Hepatocyte (in vitro differentiated cells): ENCODE results near the gene GDPD4. TPM values are rescaled to one million over a fixed set of nuclear protein-coding genes. Genes with fewer than 3 reads are reported as not detected.

ENCODE experiments used
- DNase-seq: peaks from one replicate; pipeline ENCODE4 v3.0.0-alpha.2; 2016; ENCODE audit warnings: low spot score
- H2AFZ ChIP-seq: fragments of 200-600 bp; sonication (generic); 2 replicates; pipeline ENCODE4 v1.6.0; 2016; ENCODE audit warnings: antibody characterized with exemption, mild to moderate bottlenecking
- H3K27ac ChIP-seq: fragments of 200-600 bp; sonication (generic); 2 replicates; pipeline ENCODE4 v1.5.1; 2016; ENCODE audit warnings: mild to moderate bottlenecking
- H3K27me3 ChIP-seq: fragments of 200-600 bp; sonication (generic); 2 replicates; pipeline ENCODE4 v1.6.1; 2016
- H3K36me3 ChIP-seq: fragments of 200-600 bp; sonication (generic); replicated peaks from 2 replicates; pipeline ENCODE4 v1.5.1; 2016; ENCODE audit warnings: low read depth; ENCODE audit not compliant: insufficient read depth
- H3K4me1 ChIP-seq: fragments of 200-600 bp; sonication (generic); 2 replicates; pipeline ENCODE4 v1.5.1; 2016; ENCODE audit warnings: mild to moderate bottlenecking, moderate library complexity; ENCODE audit not compliant: insufficient read depth
- H3K4me2 ChIP-seq: fragments of 200-600 bp; sonication (generic); 2 replicates; pipeline ENCODE4 v1.6.0; 2016
- H3K4me3 ChIP-seq: fragments of 200-600 bp; sonication (generic); 2 replicates; pipeline ENCODE4 v1.5.1; 2016; ENCODE audit warnings: mild to moderate bottlenecking
- H3K79me2 ChIP-seq: fragments of 200-600 bp; sonication (generic); 2 replicates; pipeline ENCODE4 v1.6.0; 2017; ENCODE audit warnings: mild to moderate bottlenecking
- H3K9me2 ChIP-seq: fragments of 200-600 bp; sonication (generic); replicated peaks from 2 replicates; pipeline ENCODE4 v1.6.0; 2017; ENCODE audit warnings: mild to moderate bottlenecking; ENCODE audit not compliant: insufficient read depth
- H3K9me3 ChIP-seq: fragments of 200-600 bp; sonication (generic); 2 replicates; pipeline ENCODE4 v1.5.1; 2016; ENCODE audit warnings: low read depth, mild to moderate bottlenecking
- H4K20me1 ChIP-seq: fragments of 200-600 bp; sonication (generic); 2 replicates; pipeline ENCODE4 v1.6.0; 2016; ENCODE audit warnings: mild to moderate bottlenecking; ENCODE audit not compliant: insufficient read depth, poor library complexity, severe bottlenecking
- CTCF ChIP-seq: fragments of 200-600 bp; sonication (generic); IDR thresholded peaks from 2 replicates; pipeline ENCODE4 v1.5.1; 2016; ENCODE audit warnings: antibody characterized with exemption, mild to moderate bottlenecking; ENCODE audit not compliant: poor library complexity
- EZH2 ChIP-seq: fragments of 200-600 bp; sonication (generic); IDR thresholded peaks from 2 replicates; pipeline ENCODE4 v1.6.1; 2016; ENCODE audit warnings: antibody characterized with exemption, mild to moderate bottlenecking, borderline replicate concordance
- EZH2phosphoT487 ChIP-seq: fragments of 200-600 bp; sonication (generic); IDR thresholded peaks from one replicate; pipeline ENCODE4 v1.6.1; 2018; ENCODE audit warnings: antibody characterized with exemption, mild to moderate bottlenecking, low read depth, moderate library complexity; ENCODE audit not compliant: unreplicated experiment, severe bottlenecking
- WGBS: methylation state at CpG from one replicate; pipeline ENCODE4 v1.1.6; 2016; ENCODE audit warnings: low lambda C conversion rate; ENCODE audit errors: missing lambda C conversion rate; 5-methylcytosine and 5-hydroxymethylcytosine counted together
- polyA plus RNA-seq: library from polyadenylated mRNA; unstranded; fragments of >200 nt; fragmentation: Nextera tagmentation; extraction: Ambion mirVana; gene quantifications from 2 replicates; pipeline ENCODE4 v1.2.1, GENCODE V29; 2016
- total RNA-seq: library from RNA; depleted of rRNA; stranded (reverse); fragments of >200 nt; gene quantifications from 2 replicates; pipeline ENCODE4 v1.2.3, GENCODE V29; 2014

Gene GDPD4
- total and polyA plus RNA-seq, 2 experiments from 2014 or later, result 0.47 to 1.1 TPM

- TF ChIP-seq CTCF (no peak), EZH2phosphoT487 (no peak), EZH2 (no peak)
- no peak overlapping the region for H3K4me3 ChIP-seq
- no peak for DNase-seq
- WGBS, result 97% methylated on average over 11 of the region's 11 CpGs
- no peaks in the 10 kb centered on the region for H3K79me2 ChIP-seq
- H3K27me3 ChIP-seq, result no peaks in the 10 kb centered on the region
- no peak overlapping the region for H2AFZ ChIP-seq
- no peaks in the 10 kb centered on the region for H3K9me2 ChIP-seq
- no peaks in the 10 kb centered on the region for H3K9me3 ChIP-seq
- H3K36me3 ChIP-seq, result no peaks in the 10 kb centered on the region
- no peak overlapping the region for H3K27ac ChIP-seq
- no peaks in the 10 kb centered on the region for H4K20me1 ChIP-seq
- H3K4me1 ChIP-seq, result no peaks in the 10 kb centered on the region
- H3K4me2 ChIP-seq, result no peak overlapping the region
These were observed 93.0 kb downstream of the GDPD4 start for GRCh38 chr11:77208535-77208934.

GRCh38 chr11:77207618-77208313 is 93.7 kb downstream of the GDPD4 start:
- no peak overlapping the region for H3K4me3 ChIP-seq
- no peaks in the 10 kb centered on the region for H3K9me3 ChIP-seq
- H2AFZ ChIP-seq, result no peak overlapping the region
- TF ChIP-seq CTCF, result no peak
- no peak for TF ChIP-seq EZH2phosphoT487
- no peak for TF ChIP-seq EZH2
- no peak overlapping the region for H3K4me2 ChIP-seq
- H3K9me2 ChIP-seq, result no peaks in the 10 kb centered on the region
- H3K36me3 ChIP-seq, result no peaks in the 10 kb centered on the region
- no peaks in the 10 kb centered on the region for H3K4me1 ChIP-seq
- H4K20me1 ChIP-seq, result no peaks in the 10 kb centered on the region
- no peak overlapping the region for H3K27ac ChIP-seq
- no peaks in the 10 kb centered on the region for H3K79me2 ChIP-seq
- no peaks in the 10 kb centered on the region for H3K27me3 ChIP-seq
- WGBS, result 90% methylated on average over 10 of the region's 10 CpGs
- DNase-seq, result no peak

GRCh38 chr11:77207019-77207485 is 94.4 kb downstream of the GDPD4 start:
- H3K27ac ChIP-seq, result no peak overlapping the region
- H3K27me3 ChIP-seq, result no peaks in the 10 kb centered on the region
- H3K36me3 ChIP-seq, result no peaks in the 10 kb centered on the region
- H3K4me1 ChIP-seq, result no peaks in the 10 kb centered on the region
- H3K9me2 ChIP-seq, result no peaks in the 10 kb centered on the region
- no peaks in the 10 kb centered on the region for H3K79me2 ChIP-seq
- no peaks in the 10 kb centered on the region for H3K9me3 ChIP-seq
- no peak overlapping the region for H3K4me2 ChIP-seq
- no peaks in the 10 kb centered on the region for H4K20me1 ChIP-seq
- DNase-seq, result no peak
- WGBS, result 91% methylated on average over 10 of the region's 10 CpGs
- H3K4me3 ChIP-seq, result no peak overlapping the region
- no peak for TF ChIP-seq CTCF
- TF ChIP-seq EZH2phosphoT487, result no peak
- no peak overlapping the region for H2AFZ ChIP-seq
